Pons (tissue), 1 donor: ENCODE data around the gene MBOAT1.
"Not testable (repeated sequence)": the region's sequence is repeated elsewhere in the genome, so short reads cannot be mapped to it uniquely, and the experiment has no call there.

ENCODE experiments used
- DNase-seq: peaks from one replicate; pipeline ENCODE4 v3.0.0-alpha.2; 2016; ENCODE audit warnings: low spot score

Gene MBOAT1

DNA sequence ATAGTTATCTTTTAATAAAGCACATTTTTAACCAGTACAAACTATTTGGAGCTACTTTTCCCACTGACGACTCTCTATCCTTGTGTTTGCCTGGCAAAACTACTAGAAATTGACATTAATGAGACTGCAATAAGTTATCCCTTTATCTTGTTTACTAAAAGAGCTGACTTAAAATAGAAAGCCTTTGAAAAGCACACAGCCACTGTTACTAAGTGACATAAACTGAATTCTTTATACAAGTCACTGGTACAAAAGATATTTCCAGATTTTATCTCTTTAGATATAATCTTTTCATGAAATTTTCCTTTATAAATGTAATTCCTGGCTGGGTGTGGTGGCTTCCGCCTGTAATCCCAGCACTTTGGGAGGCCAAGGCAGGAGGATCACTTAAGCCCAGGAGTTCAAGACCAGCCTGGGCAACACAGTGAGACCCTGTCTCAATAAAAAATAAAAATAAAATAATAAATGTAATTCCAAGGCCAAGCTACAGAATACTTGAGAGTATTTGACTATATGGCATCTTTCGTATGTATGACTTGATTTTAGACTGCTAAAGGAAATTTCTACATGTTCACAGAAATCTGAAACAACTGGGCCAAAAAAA, 9.5 kb downstream of the MBOAT1 start:
- DNase-seq = no peak

DNA sequence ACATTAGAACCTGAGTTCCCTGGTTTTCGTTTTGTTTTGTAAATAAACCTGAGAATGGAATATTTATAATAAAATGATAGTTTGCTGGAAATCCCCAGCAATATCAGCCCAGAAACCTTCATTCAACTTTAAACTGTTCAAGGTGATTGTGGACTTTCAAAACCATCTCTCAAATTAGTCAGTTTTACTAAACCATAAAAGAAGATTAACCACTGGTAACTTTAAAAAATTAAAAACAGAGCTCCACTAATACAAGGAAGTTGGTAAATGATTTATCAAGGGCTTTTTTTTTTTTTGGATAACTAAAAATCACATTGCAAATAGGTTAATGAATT, 10.0 kb downstream of the MBOAT1 start:
- DNase-seq = no peak

DNA sequence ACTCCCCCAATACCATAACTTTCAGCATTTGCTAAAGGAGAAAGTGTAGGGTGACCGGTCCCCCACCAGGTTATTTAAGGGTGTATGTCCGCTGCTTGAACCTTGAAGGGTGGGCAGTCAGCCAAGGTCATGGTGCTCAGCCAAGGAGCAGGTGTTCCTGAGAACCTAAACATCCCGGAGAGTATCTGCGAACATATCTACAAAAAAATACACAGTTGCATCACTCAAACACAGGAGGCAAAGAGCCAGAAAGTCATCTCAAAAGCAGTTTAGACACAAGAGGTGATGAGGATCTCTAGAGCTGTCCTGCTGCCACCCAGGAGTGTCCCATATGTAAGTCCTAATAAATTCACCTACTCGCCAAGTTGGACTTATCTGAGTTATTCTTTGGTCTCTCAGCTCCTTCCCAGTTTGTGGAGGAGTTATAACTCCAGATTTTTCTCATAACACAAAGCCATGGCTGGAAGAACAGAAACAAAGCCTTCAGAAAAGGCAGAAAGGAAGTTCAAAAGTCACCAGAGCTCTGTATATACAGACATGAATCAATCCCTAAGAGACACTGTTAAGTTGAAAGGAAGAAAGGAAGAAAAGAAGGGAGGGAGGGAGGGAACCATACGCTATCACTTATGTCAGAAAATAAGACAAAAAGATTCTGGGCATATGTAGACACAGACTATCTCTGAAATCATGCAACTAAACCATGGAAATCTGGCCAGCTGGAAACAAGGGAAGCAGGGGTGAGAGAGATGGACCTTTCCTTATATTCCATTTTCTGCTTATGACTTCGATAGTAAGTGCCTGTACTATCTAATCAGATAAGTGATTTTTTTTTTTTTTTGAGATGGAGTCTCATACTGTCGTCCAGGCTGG, 11.3 kb downstream of the MBOAT1 start:
- DNase-seq = no peak

DNA sequence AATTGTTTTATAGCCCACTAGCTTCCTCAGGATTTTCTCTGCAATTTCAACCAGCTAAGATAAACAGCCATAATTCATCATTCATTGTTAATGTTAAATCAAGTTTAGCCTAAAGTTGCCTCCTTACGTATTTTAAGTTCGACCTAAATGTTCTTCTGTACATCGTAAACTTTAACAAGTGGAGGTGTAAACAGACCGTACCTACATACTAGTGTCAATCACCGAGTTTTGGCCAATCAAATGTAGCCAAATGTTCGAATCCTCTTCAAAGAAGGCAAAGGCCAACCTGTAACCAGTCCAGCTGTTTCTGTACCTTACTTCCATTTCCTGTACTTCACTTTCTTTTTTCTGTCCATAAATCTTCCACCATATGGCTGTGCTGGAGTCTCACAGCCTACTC, 13.5 kb downstream of the MBOAT1 start:
- DNase-seq = no peak

DNA sequence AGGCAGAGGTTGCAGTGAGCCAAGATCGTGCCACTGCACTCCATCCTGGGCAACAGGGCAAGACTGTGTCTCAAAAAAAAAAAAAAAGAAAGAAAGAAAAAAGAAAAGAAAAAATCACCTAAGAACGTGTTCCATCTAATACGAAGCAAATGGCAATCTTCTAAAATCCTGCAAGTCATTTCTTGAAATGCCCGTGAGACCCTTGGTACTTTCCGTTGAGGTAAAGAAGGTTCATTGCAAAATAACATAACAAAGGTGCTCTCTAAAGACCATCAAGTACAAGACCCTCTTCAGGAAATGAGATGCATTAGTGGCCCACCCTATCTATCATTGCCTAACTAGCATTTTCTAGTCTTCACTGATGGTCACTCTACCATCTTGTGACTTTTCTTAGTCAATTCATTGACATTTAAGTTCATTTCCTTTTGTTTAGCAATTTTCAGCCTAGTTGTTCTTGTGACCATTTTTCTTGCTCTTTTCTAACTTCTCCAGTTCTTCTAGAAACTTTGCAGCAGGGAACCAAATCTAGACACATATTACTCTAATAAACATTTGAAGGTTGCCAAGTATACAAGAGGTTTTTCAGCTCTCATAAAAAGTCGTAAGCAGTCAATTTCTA, 14.0 kb downstream of the MBOAT1 start:
- no peak for DNase-seq

DNA sequence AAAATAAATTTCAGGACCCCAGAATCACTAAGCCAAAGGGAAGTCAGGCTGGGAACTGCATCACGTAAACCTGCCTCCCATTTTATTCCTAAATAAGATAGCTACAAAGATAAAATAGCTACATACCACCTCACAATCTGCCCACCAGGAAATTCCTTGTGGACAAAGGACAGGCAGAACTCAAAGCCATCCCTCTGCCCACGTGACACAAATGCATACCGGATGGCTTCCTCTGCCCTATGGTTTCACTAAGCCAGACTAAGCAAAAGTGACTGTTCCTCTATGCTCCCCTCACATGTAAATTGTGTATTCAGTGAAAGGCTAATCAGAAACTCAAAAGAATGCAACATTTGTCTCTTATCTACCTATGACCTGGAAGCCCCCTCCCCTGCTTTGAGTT, 15.0 kb downstream of the MBOAT1 start:
- no peak for DNase-seq

DNA sequence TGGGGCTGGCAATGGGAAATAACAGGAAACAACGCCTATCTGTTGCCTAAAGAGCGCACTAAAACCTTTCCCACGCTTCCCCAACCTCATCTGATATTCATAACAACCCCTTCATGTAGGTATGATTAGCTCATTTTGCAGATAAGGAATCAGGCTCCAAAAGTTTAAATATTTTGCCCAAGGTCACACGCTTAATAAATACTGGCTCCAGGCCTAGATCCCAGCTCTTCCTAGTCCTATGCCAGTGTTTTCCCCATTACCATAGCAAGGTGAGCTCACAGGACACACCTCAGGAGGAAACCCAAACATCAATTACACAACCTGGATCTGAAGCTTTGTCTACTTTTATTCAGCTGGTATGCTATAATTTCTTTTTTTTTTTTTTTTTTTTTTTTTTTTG, 19.6 kb downstream of the MBOAT1 start:
- no peak for DNase-seq

DNA sequence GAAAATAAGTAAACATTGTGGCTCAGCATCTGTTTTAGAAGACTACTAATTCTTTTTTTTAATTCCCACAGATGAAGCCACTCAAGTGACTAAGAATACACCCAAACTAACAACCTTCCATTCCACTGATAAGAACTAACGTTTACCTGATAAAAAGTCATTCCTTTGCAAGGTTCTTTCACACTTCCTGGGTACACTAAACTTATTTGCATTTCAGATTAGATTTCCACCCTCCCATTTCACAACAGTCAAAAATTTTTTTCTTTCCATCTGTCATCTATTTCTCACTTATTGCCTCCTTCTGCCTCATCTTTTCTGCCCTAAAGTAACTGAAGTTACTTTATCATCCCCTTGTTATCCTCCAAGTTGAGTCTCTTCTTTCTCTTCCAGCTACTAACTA, 20.3 kb downstream of the MBOAT1 start:
- no peak for DNase-seq

DNA sequence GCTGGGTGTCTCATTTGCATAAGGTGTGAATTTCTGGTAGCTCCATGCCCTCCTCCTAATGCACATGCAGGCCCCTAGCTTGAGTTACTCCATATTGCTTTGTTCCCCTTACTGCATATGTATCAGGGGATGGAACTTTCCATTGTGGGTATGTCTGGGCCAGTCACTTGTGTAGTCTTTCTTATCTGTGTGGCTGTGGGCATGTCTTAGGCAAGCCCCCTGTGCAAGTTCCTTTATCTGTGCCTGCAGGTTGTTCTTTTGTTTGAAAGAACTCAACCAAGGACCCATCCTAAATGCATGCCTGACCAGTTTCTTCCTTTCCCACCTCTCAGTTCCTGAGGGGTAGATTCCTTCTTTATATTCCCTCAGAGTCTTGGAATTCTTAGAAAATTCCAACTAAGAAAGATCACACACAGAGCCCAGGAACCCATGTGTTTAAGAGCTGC, 23.6 kb downstream of the MBOAT1 start:
- no peak for DNase-seq

DNA sequence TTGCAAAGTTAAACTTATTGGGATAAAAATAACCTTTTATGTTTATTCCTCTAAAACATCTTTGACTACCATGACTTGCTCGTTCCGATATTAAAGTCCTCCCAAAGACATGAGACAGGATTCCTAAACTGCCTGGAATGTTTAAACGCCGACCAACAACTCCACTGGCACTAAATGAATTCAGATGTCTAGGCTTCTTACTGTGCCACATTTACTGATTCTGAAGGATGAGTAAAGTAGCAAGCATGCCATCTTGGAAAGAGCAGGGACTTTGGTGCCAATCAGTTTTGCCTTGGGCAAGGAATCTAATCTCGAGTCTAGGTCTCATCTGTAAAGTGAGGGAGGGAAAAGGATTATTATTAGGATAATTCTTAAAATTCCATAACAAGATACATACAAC, 25.3 kb downstream of the MBOAT1 start:
- no peak for DNase-seq

DNA sequence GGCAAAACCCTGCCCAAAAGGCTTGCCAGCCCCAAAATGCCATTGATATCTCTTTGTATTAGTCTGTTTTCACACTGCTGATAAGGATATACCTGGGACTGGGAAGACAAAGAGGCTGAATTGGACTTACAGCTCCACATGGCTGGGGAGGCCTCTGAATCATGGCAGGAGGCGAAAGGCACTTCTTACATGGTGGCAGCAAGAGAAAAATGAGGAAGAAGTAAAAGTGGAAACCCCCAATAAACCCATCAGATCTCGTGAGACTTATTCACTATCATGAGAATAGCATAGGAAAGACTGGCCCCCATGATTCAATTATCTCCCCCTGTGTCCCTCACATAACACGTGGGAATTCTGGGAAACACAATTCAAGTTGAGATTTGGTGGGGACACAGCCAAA, 28.6 kb downstream of the MBOAT1 start:
- DNase-seq = no peak

DNA sequence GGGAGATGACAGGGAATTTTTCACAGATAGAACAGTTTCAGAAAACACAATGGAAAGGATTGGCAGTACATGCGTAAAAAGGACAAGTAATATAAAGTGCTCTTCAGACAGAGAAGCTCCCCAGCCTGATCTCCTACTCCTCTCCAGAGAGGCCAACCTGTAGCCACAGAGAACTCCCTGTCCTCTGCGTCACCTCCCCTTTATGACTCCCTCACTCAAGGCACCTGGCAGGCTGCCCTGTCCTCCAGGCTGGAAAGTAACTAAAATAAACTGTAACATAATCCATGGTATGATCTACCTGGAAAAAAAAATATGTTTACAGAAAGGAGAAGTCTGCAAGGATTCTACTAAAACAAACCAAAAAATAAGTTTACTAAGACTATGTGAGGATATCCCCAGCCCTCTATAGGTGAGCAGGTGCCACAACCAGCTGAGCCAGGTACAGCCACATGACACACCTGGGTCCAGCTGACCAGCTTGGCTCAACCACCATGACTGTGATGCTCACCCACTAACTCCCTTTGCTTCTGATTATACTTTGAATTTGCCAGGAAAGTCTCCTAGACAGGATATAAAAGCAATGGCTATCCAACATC, 29.2 kb downstream of the MBOAT1 start:
- no peak for DNase-seq

DNA sequence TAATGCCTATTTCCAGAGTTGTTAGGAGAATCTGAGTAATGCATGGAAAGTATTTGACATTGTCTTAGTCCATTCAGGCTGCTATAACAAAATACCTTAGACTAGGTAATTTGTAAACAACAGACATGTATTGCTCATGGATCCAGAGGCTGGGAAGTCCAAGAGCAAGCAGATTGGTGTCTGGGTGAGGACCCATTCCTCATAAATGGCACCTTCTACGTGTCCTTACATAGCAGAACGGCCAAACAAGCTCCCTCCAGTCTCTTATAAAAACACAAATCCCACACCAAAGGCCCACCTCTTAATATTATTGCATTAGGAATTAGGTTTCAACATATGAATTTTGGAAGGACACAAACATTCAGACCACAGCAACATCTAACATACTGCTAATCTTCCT, 30.2 kb downstream of the MBOAT1 start:
- DNase-seq = no peak

DNA sequence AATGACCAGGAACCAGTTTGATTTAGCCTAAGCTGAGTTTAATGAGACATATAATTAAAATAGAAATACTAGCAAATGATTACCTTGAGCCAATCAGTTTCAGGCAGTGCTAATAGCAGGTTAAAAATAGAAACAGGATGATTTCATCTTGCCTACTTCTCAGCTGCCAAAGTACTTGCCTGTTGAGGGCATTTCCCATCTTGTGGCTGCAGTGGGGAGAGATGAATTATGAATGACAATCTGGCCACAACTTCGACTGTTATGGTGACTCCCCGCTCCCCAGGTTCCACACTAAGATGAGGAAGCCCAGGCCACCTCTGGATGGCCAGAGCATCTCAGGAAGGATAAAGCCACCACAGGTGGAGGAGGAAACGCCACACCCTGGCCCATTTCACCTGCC, 31.3 kb downstream of the MBOAT1 start:
- DNase-seq = no peak

DNA sequence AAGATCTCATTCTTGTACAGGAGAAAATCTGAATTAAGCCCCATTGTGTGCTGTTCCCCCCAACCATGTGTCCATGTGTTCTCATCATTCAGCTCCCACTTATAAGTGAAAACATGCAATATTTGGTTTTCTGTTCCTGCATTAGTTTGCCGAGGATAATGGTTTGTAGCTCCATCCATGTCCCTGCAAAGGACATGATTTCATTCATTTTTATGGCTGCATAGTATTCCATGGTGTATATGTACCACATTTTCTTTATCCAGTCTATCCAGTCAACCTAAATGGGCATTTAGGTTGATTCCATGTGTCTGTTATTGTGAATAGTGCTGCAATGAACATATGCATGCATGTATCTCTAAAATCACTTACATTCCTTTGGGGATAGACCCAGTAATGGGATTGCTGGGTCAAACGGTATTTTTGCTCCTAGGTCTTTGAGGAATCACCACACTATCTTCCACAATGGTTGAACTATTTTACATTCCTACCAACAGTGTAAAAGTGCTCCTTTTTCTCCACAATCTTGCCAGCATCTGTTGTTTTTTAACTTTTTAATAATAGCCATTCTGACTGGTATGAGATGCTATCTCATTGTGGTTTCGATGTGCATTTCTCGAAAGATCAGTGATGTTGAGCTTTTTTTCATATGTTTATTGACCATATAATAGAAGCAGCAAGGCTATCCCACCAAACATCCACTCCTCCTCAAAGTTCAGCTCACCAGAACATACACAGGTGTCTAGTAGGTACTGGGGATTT, 32.8 kb downstream of the MBOAT1 start:
- not testable (repeated sequence) for DNase-seq

DNA sequence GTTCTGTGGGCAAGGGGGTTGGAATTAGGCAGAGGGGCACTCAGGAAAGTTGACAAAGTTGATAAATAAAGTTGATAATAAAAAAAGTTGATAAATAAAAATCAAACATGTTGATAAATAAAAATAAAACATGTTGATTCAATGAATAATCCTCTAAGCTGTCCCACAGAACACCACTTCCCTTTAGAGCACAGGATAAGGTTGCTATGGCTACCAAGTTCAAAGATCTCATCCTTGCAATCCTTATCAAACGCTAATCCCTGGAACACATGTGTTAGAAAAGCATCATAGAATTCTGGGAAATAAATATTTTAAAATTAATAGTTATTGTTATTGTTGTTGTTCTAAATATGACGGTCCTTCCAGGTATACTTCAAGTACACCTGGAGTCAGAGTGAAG, 33.9 kb downstream of the MBOAT1 start:
- no peak for DNase-seq

DNA sequence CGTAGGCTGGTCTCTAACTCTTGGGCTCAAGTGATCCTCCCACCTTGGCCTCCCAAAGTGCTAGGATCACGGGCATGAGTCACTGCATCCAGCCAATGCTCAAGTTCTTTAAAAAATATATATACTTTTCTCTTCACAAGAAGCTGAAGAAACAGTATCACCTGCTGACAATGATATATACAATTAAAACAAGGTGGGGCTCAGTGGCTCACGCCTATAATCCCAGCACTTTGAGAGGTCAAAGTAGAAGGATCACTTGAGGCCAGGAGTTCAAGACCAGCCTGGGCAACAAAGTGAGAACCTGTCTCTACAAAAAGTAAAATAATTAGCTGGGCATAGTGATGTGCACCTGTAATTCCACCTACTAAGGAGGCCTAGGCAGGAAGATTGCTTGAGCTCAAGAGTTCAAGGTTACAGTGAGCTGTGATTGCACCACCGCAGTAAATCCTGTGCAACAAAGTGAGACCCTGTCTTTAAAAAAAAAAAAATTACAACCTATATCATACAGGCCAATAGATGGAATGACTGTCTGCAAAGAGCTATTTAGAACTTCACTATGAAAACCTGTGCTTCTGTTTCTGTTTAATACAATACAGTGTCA, 36.4 kb downstream of the MBOAT1 start:
- DNase-seq = no peak

DNA sequence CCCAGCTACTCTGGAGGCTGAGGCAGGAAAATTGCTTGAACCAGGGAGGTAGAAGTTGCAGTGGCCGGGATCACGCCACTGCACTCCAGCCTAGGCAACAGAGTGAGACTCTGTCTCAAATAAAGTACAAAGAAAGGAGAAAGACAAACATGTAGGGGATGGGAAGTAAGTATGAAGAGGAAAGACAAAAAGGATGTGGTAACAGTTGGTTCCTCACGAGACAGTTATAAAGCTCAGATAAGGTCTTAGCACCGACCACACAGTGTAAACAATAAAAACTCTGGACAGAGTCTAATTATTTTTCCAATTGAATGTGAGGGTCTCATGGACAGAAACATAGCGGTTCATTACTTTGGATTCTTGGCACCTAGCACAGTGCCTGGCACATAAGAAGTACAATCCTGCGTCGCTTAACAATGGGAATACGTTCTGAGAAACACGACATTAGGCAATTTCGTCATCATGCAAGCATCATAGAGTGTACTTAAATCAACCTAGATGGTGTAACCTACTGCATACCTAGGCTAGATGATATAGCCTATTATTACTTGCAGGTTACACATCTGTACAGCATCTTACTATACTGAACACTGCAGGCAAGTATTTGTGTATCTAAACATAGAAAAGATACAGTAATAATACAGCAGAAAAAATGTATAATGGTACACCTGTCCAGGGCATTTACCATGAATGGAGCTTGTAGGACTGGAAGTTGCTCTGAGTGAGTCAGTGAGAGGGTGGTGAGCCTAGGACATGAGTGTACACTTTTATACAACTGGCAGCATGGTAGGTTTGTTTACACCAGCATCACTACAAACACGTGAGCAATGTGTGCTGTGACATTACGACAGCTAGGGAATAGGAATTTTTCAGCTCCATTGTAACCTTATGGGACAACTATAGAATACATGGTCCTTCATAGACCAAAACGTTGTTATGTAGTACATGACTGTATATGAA, 38.2 kb downstream of the MBOAT1 start:
- no peak for DNase-seq

DNA sequence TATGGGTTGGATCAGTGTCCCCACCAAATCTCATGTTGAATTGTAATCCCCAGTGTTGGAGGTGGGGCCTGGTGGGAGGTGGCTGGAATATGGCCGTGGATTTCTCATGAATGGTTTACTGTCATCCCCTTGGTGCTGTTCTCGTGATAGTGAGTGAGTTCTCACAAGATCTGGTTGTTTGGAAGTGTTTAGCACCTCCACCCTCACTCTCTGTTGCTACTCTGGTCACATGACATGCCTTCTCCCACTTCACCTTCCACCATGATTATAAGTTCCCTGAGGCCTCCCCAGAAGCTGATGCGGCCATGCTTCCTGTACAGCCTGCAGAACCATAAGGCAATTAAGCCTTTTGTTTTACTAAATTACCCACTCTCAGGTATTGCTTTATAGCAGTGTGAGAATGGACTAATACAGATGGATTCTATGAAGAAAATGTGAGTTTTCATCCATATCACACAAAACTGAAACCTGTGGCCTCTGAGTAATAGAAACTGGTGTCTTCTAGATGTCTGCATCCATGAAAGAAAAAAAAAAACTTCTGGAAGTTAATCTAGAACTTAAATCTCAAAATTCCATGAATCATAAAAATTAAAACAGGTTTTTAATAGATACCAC, 39.3 kb downstream of the MBOAT1 start:
- DNase-seq = no peak

DNA sequence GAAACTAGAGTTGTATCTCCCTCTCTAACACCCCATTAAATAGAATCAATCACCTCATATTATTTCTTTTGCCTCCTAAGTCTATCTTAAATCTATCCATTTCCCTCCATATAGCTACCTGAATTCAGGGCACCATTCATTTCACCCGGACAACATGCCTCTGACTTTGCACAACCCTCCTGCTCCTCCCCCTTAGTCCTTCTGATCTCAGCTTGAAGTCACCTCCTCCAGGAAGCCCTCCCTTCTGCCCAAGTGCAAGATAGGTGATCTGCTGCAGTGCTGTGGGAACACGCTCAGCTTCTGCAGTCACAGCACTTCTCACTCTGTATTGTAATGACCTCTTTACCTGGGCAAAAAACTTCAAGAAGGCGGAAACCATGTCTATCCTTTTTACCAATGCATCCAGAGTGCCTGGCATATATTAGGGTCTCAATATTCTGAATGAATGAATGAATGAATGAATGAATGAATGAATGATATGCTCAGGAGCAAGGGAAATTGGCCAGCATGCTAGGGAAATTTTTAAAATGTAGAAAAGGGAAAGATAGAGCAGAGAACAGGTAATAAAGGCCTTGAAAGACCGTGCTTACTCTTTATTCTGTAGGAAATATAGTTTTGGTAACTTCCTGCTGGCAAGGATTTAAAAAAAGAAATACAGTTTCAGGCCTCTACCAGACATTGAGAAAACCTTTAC, 41.7 kb downstream of the MBOAT1 start:
- DNase-seq = no peak
